ENCODE measurements around the gene CYBRD1.

Gene CYBRD1

GRCh38 chr2:171553236-171553635 is 31.0 kb downstream of the CYBRD1 start:
- in situ Hi-C loops (cut with MboI; ENCODE audit: low sequenced_read_pairs), result no loop called here

GRCh38 chr2:171553858-171554257 is 31.6 kb downstream of the CYBRD1 start:
- in situ Hi-C loops (cut with MboI; ENCODE audit: low sequenced_read_pairs), result no loop called here

- in situ Hi-C loops (cut with MboI; ENCODE audit: low sequenced_read_pairs), result no loop called here
Observed at GRCh38 chr2:171554991-171555615, 32.8 kb downstream of the CYBRD1 start.

- in situ Hi-C loops (cut with MboI; ENCODE audit: low sequenced_read_pairs), result no loop called here
Observed at GRCh38 chr2:171557363-171557762, 35.1 kb downstream of the CYBRD1 start.

- in situ Hi-C loops (cut with MboI; ENCODE audit: low sequenced_read_pairs), result no loop called here
Observed at GRCh38 chr2:171563301-171563700, 41.0 kb downstream of the CYBRD1 start.

- in situ Hi-C loops (cut with MboI; ENCODE audit: low sequenced_read_pairs), result no loop called here
Observed at GRCh38 chr2:171564463-171564862, 42.2 kb downstream of the CYBRD1 start.

GRCh38 chr2:171566057-171566456 is 43.8 kb downstream of the CYBRD1 start:
- in situ Hi-C loops (cut with MboI; ENCODE audit: low sequenced_read_pairs), result no loop called here

GRCh38 chr2:171566753-171567152 is 44.5 kb downstream of the CYBRD1 start:
- in situ Hi-C loops (cut with MboI; ENCODE audit: low sequenced_read_pairs), result no loop called here

GRCh38 chr2:171568089-171568488 is 45.8 kb downstream of the CYBRD1 start:
- in situ Hi-C loops (cut with MboI; ENCODE audit: low sequenced_read_pairs), result no loop called here

GRCh38 chr2:171571721-171572120 is 49.4 kb downstream of the CYBRD1 start:
- in situ Hi-C loops (cut with MboI; ENCODE audit: low sequenced_read_pairs), result no loop called here

GRCh38 chr2:171574149-171574795 is 52.0 kb downstream of the CYBRD1 start:
- in situ Hi-C loops (cut with MboI; ENCODE audit: low sequenced_read_pairs), result no loop called here

GRCh38 chr2:171575606-171576005 is 53.3 kb downstream of the CYBRD1 start:
- in situ Hi-C loops (cut with MboI; ENCODE audit: low sequenced_read_pairs), result loop anchor here (25.0 kb wide), 1 partner anchor 537 kb away; the partner anchor contains the start of gene DLX2

GRCh38 chr2:171578127-171578803 is 56.0 kb downstream of the CYBRD1 start:
- in situ Hi-C loops (cut with MboI; ENCODE audit: low sequenced_read_pairs), result loop anchor here (25.0 kb wide), 1 partner anchor 534 kb away; the partner anchor contains the start of gene DLX2

- in situ Hi-C loops (cut with MboI; ENCODE audit: low sequenced_read_pairs), result loop anchor here (25.0 kb wide), 1 partner anchor 533 kb away; the partner anchor contains the start of gene DLX2
Observed at GRCh38 chr2:171579481-171579880, 57.2 kb downstream of the CYBRD1 start.

GRCh38 chr2:171583566-171583965 is 61.3 kb downstream of the CYBRD1 start:
- in situ Hi-C loops (cut with MboI; ENCODE audit: low sequenced_read_pairs), result loop anchor here (25.0 kb wide), 1 partner anchor 529 kb away; the partner anchor contains the start of gene DLX2

GRCh38 chr2:171584001-171584400 is 61.7 kb downstream of the CYBRD1 start:
- in situ Hi-C loops (cut with MboI; ENCODE audit: low sequenced_read_pairs), result loop anchor here (25.0 kb wide), 1 partner anchor 528 kb away; the partner anchor contains the start of gene DLX2

GRCh38 chr2:171587132-171587531 is 64.9 kb downstream of the CYBRD1 start:
- in situ Hi-C loops (cut with MboI; ENCODE audit: low sequenced_read_pairs), result loop anchor here (25.0 kb wide), 1 partner anchor 525 kb away; the partner anchor contains the start of gene DLX2

GRCh38 chr2:171587567-171587966 is 65.3 kb downstream of the CYBRD1 start:
- in situ Hi-C loops (cut with MboI; ENCODE audit: low sequenced_read_pairs), result loop anchor here (25.0 kb wide), 1 partner anchor 525 kb away; the partner anchor contains the start of gene DLX2

GRCh38 chr2:171590116-171590515 is 67.8 kb downstream of the CYBRD1 start:
- in situ Hi-C loops (cut with MboI; ENCODE audit: low sequenced_read_pairs), result loop anchor here (25.0 kb wide), 1 partner anchor 522 kb away; the partner anchor contains the start of gene DLX2

- in situ Hi-C loops (cut with MboI; ENCODE audit: low sequenced_read_pairs), result loop anchor here (25.0 kb wide), 1 partner anchor 520 kb away; the partner anchor contains the start of gene DLX2
Observed at GRCh38 chr2:171592036-171592555, 69.8 kb downstream of the CYBRD1 start.

GRCh38 chr2:171595456-171595855 is 73.2 kb downstream of the CYBRD1 start:
- in situ Hi-C loops (cut with MboI; ENCODE audit: low sequenced_read_pairs), result loop anchor here (25.0 kb wide), 1 partner anchor 517 kb away; the partner anchor contains the start of gene DLX2

Data from HL-60/S4 treated with phorbol 12-myristate 13-acetate at 8.2 ng/mL for 4 days and 3 days (cell line).